GM12891 (cell line): ENCODE results near the gene TRIM7.

Experiments
- PAX5 ChIP-seq: IDR thresholded peaks from 2 replicates; pipeline ENCODE4 v1.6.1; 2011; ENCODE audit warnings: low read length, moderate library complexity, mild to moderate bottlenecking; ENCODE audit not compliant: insufficient read depth, severe bottlenecking
- POLR2A ChIP-seq: IDR thresholded peaks from 2 replicates; pipeline ENCODE4 v1.6.1; 2011; ENCODE audit warnings: low read depth, low read length, control low read depth
- POLR2AphosphoS5 ChIP-seq: IDR thresholded peaks from 2 replicates; pipeline ENCODE4 v1.6.1; 2011; ENCODE audit warnings: low read depth, low read length, control low read depth
- SPI1 ChIP-seq: IDR thresholded peaks from 2 replicates; pipeline ENCODE4 v1.6.1; 2011; ENCODE audit warnings: low read depth, low read length, control low read depth
- TAF1 ChIP-seq: IDR thresholded peaks from 2 replicates; pipeline ENCODE4 v1.6.1; 2011; ENCODE audit warnings: low read depth, low read length, control low read depth

DNA sequence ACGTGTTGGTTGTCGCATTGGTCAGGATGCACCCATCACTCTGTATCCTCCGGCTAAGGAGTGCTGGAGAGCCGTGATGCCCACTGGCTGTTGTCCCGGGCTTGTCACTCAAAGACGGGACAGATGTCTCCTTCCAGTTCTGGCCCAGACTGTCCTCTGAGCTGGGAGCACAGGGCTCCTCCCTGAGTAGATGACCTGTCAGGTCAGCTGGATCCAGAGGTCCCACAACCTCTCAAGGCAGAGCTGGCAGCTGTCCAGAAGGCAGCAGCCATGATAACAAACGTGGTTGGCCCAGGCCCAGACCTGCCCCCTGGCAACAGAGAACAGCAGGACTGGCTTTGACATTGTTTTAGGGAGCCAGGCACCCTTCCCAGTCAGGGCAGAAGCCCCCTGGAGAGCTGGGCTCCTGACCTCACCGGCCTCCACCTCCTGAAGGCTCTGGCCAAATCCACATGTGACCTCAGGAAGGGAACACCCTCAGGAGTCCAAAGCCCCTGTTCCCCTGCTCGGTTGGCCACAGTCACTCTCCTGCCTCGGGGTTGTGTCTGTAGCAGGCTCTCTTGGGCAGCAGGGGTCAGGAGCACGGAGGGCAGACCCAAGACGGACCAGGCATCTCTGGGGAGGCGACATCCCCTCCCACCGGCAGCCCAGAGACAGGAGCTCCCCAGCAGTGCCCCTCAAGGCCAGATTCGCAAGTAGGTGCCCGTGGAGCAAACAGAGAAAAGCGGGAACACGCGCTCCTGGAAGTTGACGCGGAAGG lies 10.3 kb downstream of the TRIM7 start:
- no peak for TF ChIP-seq POLR2AphosphoS5
- TF ChIP-seq POLR2A: no peak
- no peak for TF ChIP-seq SPI1
- TF ChIP-seq TAF1: no peak
- no peak for TF ChIP-seq PAX5
